ENCODE results near the gene INTS4. TPM values are rescaled to one million over a fixed set of nuclear protein-coding genes. Genes with fewer than 3 reads are reported as not detected.
"Not testable (repeated sequence)": the region's sequence is repeated elsewhere in the genome, so short reads cannot be mapped to it uniquely, and the experiment has no call there.

The INTS4 gene
- 10 to 100 TPM; 73.8 to 77.1 TPM for total RNA-seq
- 10 to 100 TPM; 36.1 to 42.7 (median 36.5) TPM for polyA plus RNA-seq
- total RNA-seq: 46.2 to 88.6 (median 75.6) reads per million in 6 experiments

GRCh38 chr11:77994434-77995362 is at the start of gene INTS4:
TSS of gene INTS4 (minus strand) at chr11:77994668. CDS start at chr11:77994643, 25 bp downstream.
- peaks cover 8 to 45% (median 32%) of the 10 kb centered on the region in 4 donors for H3K4me1 Mint-ChIP-seq
- peak within 1 kb of the TSS; percentile 92 to 99 (median 98) for H3K27ac Mint-ChIP-seq
- POLR2A ChIA-PET: interaction anchor here (0.6 to 2.7 kb wide), 14 partner anchors 9 to 583 kb away, joined by 3 to 35 read pairs (median 3); partner anchors contain the start of genes ALG8, AQP11, CLNS1A and NDUFC2
- ATAC-seq (peak; percentile 96), DNase-seq (peak; percentile 89 to 99 (median 97))
- peak within 1 kb of the TSS; percentile 90 to 97 (median 94) for H3K4me3 Mint-ChIP-seq
- H3K9me3 Mint-ChIP-seq: no peaks in the 10 kb centered on the region
- no peaks in the 10 kb centered on the region for H3K27me3 Mint-ChIP-seq
- peaks cover 0 to 23% (median 0%) of the 10 kb centered on the region in 3 donors for H3K36me3 Mint-ChIP-seq

- Mint-ChIP-seq H3K27me3 (peaks cover 0 to 3% (median 0%) of the 10 kb centered on the region in 5 donors), H3K9me3 (no peaks in the 10 kb centered on the region), H3K4me3 (peak overlapping the region in 1 of 10 donors; percentile 52), H3K36me3 (no peaks in the 10 kb centered on the region), H3K4me1 (peaks cover 15 to 23% (median 20%) of the 10 kb centered on the region in 4 donors), H3K27ac (peak overlapping the region in 2 of 10 donors; percentile 72 to 74)
- POLR2A ChIA-PET: interaction anchor here (0.8 kb wide), 1 partner anchor 47 kb away, joined by 3 read pairs; the partner anchor contains the start of gene INTS4
- DNase-seq (no peak), ATAC-seq (no peak)
Measured at GRCh38 chr11:78041843-78042440, 47.5 kb upstream of the INTS4 start.

GRCh38 chr11:78041380-78041719 is 46.9 kb upstream of the INTS4 start:
- peaks cover 15 to 22% (median 20%) of the 10 kb centered on the region in 4 donors for H3K4me1 Mint-ChIP-seq
- not testable (repeated sequence) for H3K36me3 Mint-ChIP-seq, H3K9me3 Mint-ChIP-seq, ATAC-seq, H3K27me3 Mint-ChIP-seq, DNase-seq
- POLR2A ChIA-PET: interaction anchor here (0.8 kb wide), 1 partner anchor 46 kb away, joined by 3 read pairs; the partner anchor contains the start of gene INTS4
- H3K27ac Mint-ChIP-seq: peak overlapping the region in 2 of 10 donors; percentile 72 to 74
- peak overlapping the region in 1 of 10 donors; percentile 52 for H3K4me3 Mint-ChIP-seq

GRCh38 chr11:78040691-78041379 is 46.4 kb upstream of the INTS4 start:
- ATAC-seq (no peak), DNase-seq (no peak)
- Mint-ChIP-seq H3K4me3 (peak overlapping the region in 1 of 10 donors; percentile 48), H3K36me3 (no peaks in the 10 kb centered on the region), H3K9me3 (no peaks in the 10 kb centered on the region), H3K27ac (peak overlapping the region in 1 of 10 donors; percentile 92), H3K4me1 (peaks cover 11 to 17% (median 16%) of the 10 kb centered on the region in 4 donors), H3K27me3 (peaks cover 0 to 3% (median 0%) of the 10 kb centered on the region in 5 donors)
- POLR2A ChIA-PET: interaction anchor here (0.6 kb wide), 1 partner anchor 76 kb away, joined by 3 read pairs; no protein-coding TSS in a partner anchor

GRCh38 chr11:78039919-78040671 is 45.6 kb upstream of the INTS4 start:
- POLR2A ChIA-PET: interaction anchor here (0.6 kb wide), 1 partner anchor 75 kb away, joined by 3 read pairs; no protein-coding TSS in a partner anchor
- ATAC-seq (no peak), DNase-seq (no peak)
- Mint-ChIP-seq H3K9me3 (no peaks in the 10 kb centered on the region), H3K27ac (peak overlapping the region in 9 of 10 donors; percentile 9 to 92 (median 67)), H3K4me3 (peak overlapping the region; percentile 29 to 64 (median 50)), H3K27me3 (peaks cover 0 to 3% (median 0%) of the 10 kb centered on the region in 5 donors), H3K4me1 (peaks cover 11 to 13% (median 12%) of the 10 kb centered on the region in 4 donors), H3K36me3 (no peaks in the 10 kb centered on the region)

GRCh38 chr11:78039391-78039918 is 45.0 kb upstream of the INTS4 start:
- no peak for ATAC-seq
- Mint-ChIP-seq H3K36me3 (no peaks in the 10 kb centered on the region), H3K4me3 (peak overlapping the region in 6 of 10 donors; percentile 2 to 64 (median 38))

GRCh38 chr11:78038697-78039313 is 44.3 kb upstream of the INTS4 start:
- POLR2A ChIA-PET: no interaction called here
- H3K4me1 Mint-ChIP-seq: peaks cover 11 to 13% (median 12%) of the 10 kb centered on the region in 4 donors
- no peaks in the 10 kb centered on the region for H3K9me3 Mint-ChIP-seq
- DNase-seq (no peak), ATAC-seq (no peak)
- no peaks in the 10 kb centered on the region for H3K36me3 Mint-ChIP-seq
- peak overlapping the region in 1 of 10 donors; percentile 41 for H3K27ac Mint-ChIP-seq
- peaks cover 0 to 3% (median 0%) of the 10 kb centered on the region in 5 donors for H3K27me3 Mint-ChIP-seq
- no peak overlapping the region for H3K4me3 Mint-ChIP-seq

More at GRCh38 chr11:78039391-78039918, 45.0 kb upstream of the INTS4 start:
- no peak for DNase-seq
- H3K27ac Mint-ChIP-seq: peak overlapping the region in 7 of 10 donors; percentile 22 to 92 (median 74)
- peaks cover 0 to 3% (median 0%) of the 10 kb centered on the region in 5 donors for H3K27me3 Mint-ChIP-seq
- no peaks in the 10 kb centered on the region for H3K9me3 Mint-ChIP-seq
- POLR2A ChIA-PET: no interaction called here
- peaks cover 11 to 13% (median 12%) of the 10 kb centered on the region in 4 donors for H3K4me1 Mint-ChIP-seq

GRCh38 chr11:78037825-78038620 is 43.6 kb upstream of the INTS4 start:
- peak overlapping the region in 1 of 10 donors; percentile 66 for H3K27ac Mint-ChIP-seq
- peaks cover 11 to 13% (median 12%) of the 10 kb centered on the region in 4 donors for H3K4me1 Mint-ChIP-seq
- no peak for DNase-seq
- POLR2A ChIA-PET: no interaction called here
- no peaks in the 10 kb centered on the region for H3K9me3 Mint-ChIP-seq
- H3K27me3 Mint-ChIP-seq: peaks cover 0 to 3% (median 0%) of the 10 kb centered on the region in 5 donors
- ATAC-seq: no peak
- H3K36me3 Mint-ChIP-seq: no peaks in the 10 kb centered on the region
- H3K4me3 Mint-ChIP-seq: no peak overlapping the region

- POLR2A ChIA-PET: no interaction called here
- no peak overlapping the region for H3K27ac Mint-ChIP-seq
- no peak overlapping the region for H3K4me3 Mint-ChIP-seq
- ATAC-seq: no peak
- H3K27me3 Mint-ChIP-seq: peaks cover 0 to 3% (median 0%) of the 10 kb centered on the region in 5 donors
- H3K4me1 Mint-ChIP-seq: peaks cover 11 to 13% (median 12%) of the 10 kb centered on the region in 4 donors
- no peaks in the 10 kb centered on the region for H3K36me3 Mint-ChIP-seq
- no peaks in the 10 kb centered on the region for H3K9me3 Mint-ChIP-seq
- no peak for DNase-seq
Measured at GRCh38 chr11:78037056-78037455, 42.6 kb upstream of the INTS4 start.

- Mint-ChIP-seq H3K27me3 (no peaks in the 10 kb centered on the region), H3K4me3 (no peak overlapping the region), H3K36me3 (no peaks in the 10 kb centered on the region), H3K27ac (no peak overlapping the region), H3K4me1 (peaks cover 8 to 12% (median 10%) of the 10 kb centered on the region in 4 donors), H3K9me3 (no peaks in the 10 kb centered on the region)
- POLR2A ChIA-PET: interaction anchor here (0.7 to 0.8 kb wide), 2 partner anchors 12 to 467 kb away, joined by 3 to 5 read pairs; no protein-coding TSS in a partner anchor
- DNase-seq: no peak
- no peak for ATAC-seq
Measured at GRCh38 chr11:78036313-78036712, 41.8 kb upstream of the INTS4 start.

All from naive thymus-derived CD8-positive, alpha-beta T cell (primary cell).